HG03354 (cell line): ENCODE data around the gene HES6.

ENCODE experiments used
- ATAC-seq: cut with Tn5 transposase; IDR thresholded peaks from one replicate; pipeline ENCODE4 v1.9.1; 2021; ENCODE audit warnings: mild to moderate bottlenecking; ENCODE audit not compliant: unreplicated experiment, poor library complexity, severe bottlenecking

The HES6 gene

GRCh38 chr2:238238766-238239542, 884 bp downstream of the HES6 start:
- peak; percentile 9 for ATAC-seq

- no peak for ATAC-seq
Observed at GRCh38 chr2:238238311-238238765, 1.5 kb downstream of the HES6 start.

GRCh38 chr2:238237431-238238135, 2.3 kb downstream of the HES6 start:
- no peak for ATAC-seq

- no peak for ATAC-seq
Observed at GRCh38 chr2:238236571-238236970, 3.3 kb downstream of the HES6 start.

- no peak for ATAC-seq
Observed at GRCh38 chr2:238235856-238236255, 4.0 kb downstream of the HES6 start.

- no peak for ATAC-seq
Observed at GRCh38 chr2:238235331-238235732, 4.5 kb downstream of the HES6 start.

GRCh38 chr2:238233625-238234024, 6.2 kb downstream of the HES6 start:
- ATAC-seq: no peak

- ATAC-seq: no peak
Observed at GRCh38 chr2:238231809-238232208, 8.0 kb downstream of the HES6 start.

GRCh38 chr2:238231251-238231793, 8.5 kb downstream of the HES6 start:
- ATAC-seq: peak; percentile 73

GRCh38 chr2:238230699-238231098, 9.1 kb downstream of the HES6 start:
- no peak for ATAC-seq

GRCh38 chr2:238228700-238229099, 11.1 kb downstream of the HES6 start:
- ATAC-seq: no peak

- no peak for ATAC-seq
Observed at GRCh38 chr2:238227587-238228032, 12.2 kb downstream of the HES6 start.

GRCh38 chr2:238226698-238227586, 12.9 kb downstream of the HES6 start:
- no peak for ATAC-seq

GRCh38 chr2:238225911-238226697, 13.7 kb downstream of the HES6 start:
- no peak for ATAC-seq

- no peak for ATAC-seq
Observed at GRCh38 chr2:238225121-238225520, 14.7 kb downstream of the HES6 start.

- ATAC-seq: no peak
Observed at GRCh38 chr2:238224356-238225035, 15.3 kb downstream of the HES6 start.

GRCh38 chr2:238220892-238221521, 18.8 kb downstream of the HES6 start:
- no peak for ATAC-seq

GRCh38 chr2:238220274-238220891, 19.5 kb downstream of the HES6 start:
- no peak for ATAC-seq
